ENCODE data around the gene S100A11. TPM values are rescaled to one million over a fixed set of nuclear protein-coding genes. Genes with fewer than 3 reads are reported as not detected.

Gene S100A11
- total RNA-seq, 1 donor from 2014 or later = 826 TPM

DNA sequence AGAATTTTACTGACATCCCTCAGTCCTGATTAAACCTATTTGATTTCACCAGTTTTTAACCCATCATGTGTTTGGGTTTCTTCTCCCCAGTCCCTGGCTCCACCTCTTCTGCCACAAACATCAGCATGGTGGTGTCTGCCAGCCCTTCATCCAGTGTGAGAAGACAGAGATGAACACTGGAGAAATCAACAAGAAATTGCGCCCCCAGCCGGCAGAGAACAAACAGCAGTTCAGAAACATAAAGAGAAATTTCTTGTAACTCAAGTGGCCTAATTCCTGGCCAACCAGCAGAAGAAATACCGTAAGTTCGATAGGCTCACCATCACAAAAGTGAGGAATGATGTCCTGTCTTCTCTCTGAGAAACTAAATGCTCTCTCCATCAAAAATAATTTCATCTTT lies 18.3 kb downstream of the S100A11 start:
- Histone ChIP-seq H3K27me3 (ENCODE audit: control insufficient read depth, insufficient read depth, low read length) (no peaks in the 10 kb centered on the region), H3K4me3 (ENCODE audit: low read depth, low read length) (no peak overlapping the region), H3K36me3 (ENCODE audit: control insufficient read depth, insufficient read depth, low read length) (no peaks in the 10 kb centered on the region)
- no peak for DNase-seq (ENCODE audit: low read depth)
- TF ChIP-seq CTCF (IDR thresholded peaks at IDR 0.05; ENCODE audit: insufficient read depth, low read length, poor library complexity, severe bottlenecking) = peak; percentile 40

- Histone ChIP-seq H3K36me3 (ENCODE audit: control insufficient read depth, insufficient read depth, low read length) (no peaks in the 10 kb centered on the region), H3K4me3 (ENCODE audit: low read depth, low read length) (no peak overlapping the region), H3K27me3 (ENCODE audit: control insufficient read depth, insufficient read depth, low read length) (no peaks in the 10 kb centered on the region)
- no peak for TF ChIP-seq CTCF (IDR thresholded peaks at IDR 0.05; ENCODE audit: insufficient read depth, low read length, poor library complexity, severe bottlenecking)
- no peak for DNase-seq (ENCODE audit: low read depth)
Measured at GRCh38 chr1:152015766-152016165, 21.0 kb downstream of the S100A11 start.

DNA sequence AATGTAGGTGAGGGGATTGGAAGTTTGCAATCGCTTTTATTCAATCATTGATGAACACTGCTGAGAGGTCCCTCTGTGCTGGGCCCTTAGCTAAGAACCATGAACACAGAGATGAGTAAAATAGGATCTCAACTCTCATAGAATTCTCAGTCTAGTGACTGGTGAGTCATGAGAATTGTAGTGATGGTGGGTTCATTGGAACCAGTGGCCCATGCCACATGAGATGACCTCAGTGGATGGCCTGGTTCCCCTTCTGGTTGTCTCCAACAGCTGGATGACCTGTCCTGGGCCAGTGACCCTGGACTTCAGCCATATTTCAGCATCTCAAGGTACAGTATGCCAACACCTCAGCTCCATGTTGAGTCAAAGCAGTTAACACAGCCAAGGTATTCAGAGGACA lies 21.9 kb downstream of the S100A11 start:
- Histone ChIP-seq H3K27me3 (ENCODE audit: control insufficient read depth, insufficient read depth, low read length) (no peaks in the 10 kb centered on the region), H3K36me3 (ENCODE audit: control insufficient read depth, insufficient read depth, low read length) (no peaks in the 10 kb centered on the region), H3K4me3 (ENCODE audit: low read depth, low read length) (no peak overlapping the region)
- no peak for TF ChIP-seq CTCF (IDR thresholded peaks at IDR 0.05; ENCODE audit: insufficient read depth, low read length, poor library complexity, severe bottlenecking)
- no peak for DNase-seq (ENCODE audit: low read depth)

DNA sequence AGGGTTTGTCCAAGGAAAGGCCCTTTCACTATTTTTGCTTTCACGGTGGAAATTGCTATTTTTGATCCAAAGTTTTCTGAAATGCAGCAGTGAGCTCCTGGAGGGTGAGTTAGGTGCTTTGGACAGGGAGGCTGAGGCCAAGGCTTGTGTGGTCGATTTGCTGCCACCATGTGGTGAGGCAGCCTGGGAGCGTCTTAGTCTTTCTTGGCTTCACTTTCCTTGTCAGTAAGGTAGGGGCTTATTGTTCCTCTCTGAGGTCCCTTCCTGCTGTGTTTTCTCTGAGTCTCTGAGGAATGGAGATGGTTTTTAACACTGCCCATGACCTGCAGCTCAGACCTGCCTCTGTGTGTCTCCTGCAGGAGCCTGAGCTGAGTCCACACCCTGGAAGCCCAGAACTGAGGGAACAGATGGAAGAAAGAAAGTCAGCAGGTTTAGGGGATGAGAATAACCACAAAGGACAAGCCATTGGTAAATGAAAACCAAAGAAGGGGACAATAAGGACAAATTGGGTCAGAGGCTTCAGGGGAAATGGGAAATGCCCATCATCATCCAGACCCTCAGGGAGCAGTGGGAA lies 23.1 kb downstream of the S100A11 start:
- no peaks in the 10 kb centered on the region for H3K27me3 ChIP-seq (ENCODE audit: control insufficient read depth, insufficient read depth, low read length)
- H3K36me3 ChIP-seq (ENCODE audit: control insufficient read depth, insufficient read depth, low read length) = no peaks in the 10 kb centered on the region
- peak; percentile 88 for TF ChIP-seq CTCF (IDR thresholded peaks at IDR 0.05; ENCODE audit: insufficient read depth, low read length, poor library complexity, severe bottlenecking)
- DNase-seq (ENCODE audit: low read depth) = no peak
- H3K4me3 ChIP-seq (ENCODE audit: low read depth, low read length) = no peak overlapping the region

DNA sequence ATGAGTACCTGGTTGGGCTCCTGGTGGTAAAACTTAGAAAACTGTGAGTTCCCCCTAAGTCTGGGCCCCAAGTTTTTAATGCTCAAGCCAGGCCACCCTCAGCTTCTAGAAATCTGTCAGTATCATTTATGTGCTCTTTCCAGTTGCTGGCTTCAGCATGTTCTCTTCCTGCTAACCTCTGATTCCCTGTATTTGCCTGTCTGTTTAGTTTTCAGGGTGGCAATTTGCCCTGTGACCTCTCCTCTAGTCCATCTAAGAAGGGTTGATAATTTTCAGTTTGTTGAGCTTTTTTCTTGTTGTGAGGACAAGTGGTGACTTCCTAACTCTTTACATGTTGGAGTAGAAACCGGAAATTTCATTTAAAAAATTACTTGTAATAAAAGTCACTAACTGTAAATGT lies 27.1 kb downstream of the S100A11 start:
- Histone ChIP-seq H3K4me3 (ENCODE audit: low read depth, low read length) (no peak overlapping the region), H3K27me3 (ENCODE audit: control insufficient read depth, insufficient read depth, low read length) (no peaks in the 10 kb centered on the region), H3K36me3 (ENCODE audit: control insufficient read depth, insufficient read depth, low read length) (no peaks in the 10 kb centered on the region)
- TF ChIP-seq CTCF (IDR thresholded peaks at IDR 0.05; ENCODE audit: insufficient read depth, low read length, poor library complexity, severe bottlenecking) = no peak
- DNase-seq (ENCODE audit: low read depth) = no peak

DNA sequence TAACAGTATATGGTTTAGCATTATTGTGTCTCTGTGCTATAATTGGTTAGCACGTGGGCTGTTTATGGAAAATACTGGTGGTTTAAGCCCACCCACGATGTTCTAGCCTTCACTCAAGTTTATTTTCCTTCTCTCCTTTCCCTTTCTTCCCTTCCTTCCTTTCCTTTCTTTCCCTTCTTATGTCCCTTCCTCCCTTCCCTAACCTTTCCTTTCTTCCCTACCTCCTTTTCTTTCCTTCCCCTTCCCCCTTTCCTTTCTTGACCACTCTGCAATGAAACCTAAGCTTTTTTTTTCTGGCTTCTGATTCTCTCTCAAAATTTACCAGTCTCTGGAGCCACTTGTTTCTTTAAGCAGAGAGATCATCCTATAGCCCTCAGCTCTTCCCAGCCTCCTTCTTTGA lies 29.8 kb downstream of the S100A11 start:
- no peak for DNase-seq (ENCODE audit: low read depth)
- no peak overlapping the region for H3K4me3 ChIP-seq (ENCODE audit: low read depth, low read length)
- no peaks in the 10 kb centered on the region for H3K27me3 ChIP-seq (ENCODE audit: control insufficient read depth, insufficient read depth, low read length)
- TF ChIP-seq CTCF (IDR thresholded peaks at IDR 0.05; ENCODE audit: insufficient read depth, low read length, poor library complexity, severe bottlenecking) = no peak
- H3K36me3 ChIP-seq (ENCODE audit: control insufficient read depth, insufficient read depth, low read length) = no peaks in the 10 kb centered on the region
